B cell (primary cell): ENCODE measurements around the gene SNAPIN.

Source experiments
- EZH2 ChIP-seq: IDR thresholded peaks from 2 replicates; pipeline ENCODE4 v1.6.1; 2012; ENCODE audit warnings: borderline replicate concordance, low read depth, mild to moderate bottlenecking, moderate library complexity, low read length; ENCODE audit not compliant: insufficient read depth, poor library complexity, severe bottlenecking
- TF ChIP-seq, protein P1 (sequence below): fragments of 200-600 bp; IDR thresholded peaks from one replicate; pipeline ENCODE4 v1.8.0; 2022; ENCODE audit warnings: antibody characterized with exemption, mild to moderate bottlenecking

DNA sequence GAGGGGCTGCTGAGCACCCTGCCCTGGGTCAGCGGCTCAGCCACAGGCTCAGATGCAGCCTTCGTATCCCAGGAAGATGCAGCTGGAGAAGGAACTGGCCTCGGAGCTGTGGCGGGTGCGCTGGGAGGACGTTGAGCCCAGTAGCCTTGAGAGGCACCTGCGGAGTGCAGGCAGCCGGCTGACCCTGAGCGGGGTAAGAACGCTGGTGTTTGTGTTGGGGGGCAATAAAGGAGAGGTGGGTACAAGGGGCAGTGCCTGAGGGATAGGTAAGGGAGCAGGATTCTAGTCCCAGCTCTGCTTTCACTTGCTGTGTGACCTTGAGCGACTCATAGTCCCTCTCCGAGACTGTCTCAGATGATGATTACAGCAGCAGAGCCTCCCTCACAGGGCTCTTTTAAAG is 26.4 kb downstream of the SNAPIN start:
- TF ChIP-seq, protein P1, sequence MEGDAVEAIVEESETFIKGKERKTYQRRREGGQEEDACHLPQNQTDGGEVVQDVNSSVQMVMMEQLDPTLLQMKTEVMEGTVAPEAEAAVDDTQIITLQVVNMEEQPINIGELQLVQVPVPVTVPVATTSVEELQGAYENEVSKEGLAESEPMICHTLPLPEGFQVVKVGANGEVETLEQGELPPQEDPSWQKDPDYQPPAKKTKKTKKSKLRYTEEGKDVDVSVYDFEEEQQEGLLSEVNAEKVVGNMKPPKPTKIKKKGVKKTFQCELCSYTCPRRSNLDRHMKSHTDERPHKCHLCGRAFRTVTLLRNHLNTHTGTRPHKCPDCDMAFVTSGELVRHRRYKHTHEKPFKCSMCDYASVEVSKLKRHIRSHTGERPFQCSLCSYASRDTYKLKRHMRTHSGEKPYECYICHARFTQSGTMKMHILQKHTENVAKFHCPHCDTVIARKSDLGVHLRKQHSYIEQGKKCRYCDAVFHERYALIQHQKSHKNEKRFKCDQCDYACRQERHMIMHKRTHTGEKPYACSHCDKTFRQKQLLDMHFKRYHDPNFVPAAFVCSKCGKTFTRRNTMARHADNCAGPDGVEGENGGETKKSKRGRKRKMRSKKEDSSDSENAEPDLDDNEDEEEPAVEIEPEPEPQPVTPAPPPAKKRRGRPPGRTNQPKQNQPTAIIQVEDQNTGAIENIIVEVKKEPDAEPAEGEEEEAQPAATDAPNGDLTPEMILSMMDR = no peak
- TF ChIP-seq EZH2 = no peak
